H9 (cell line): ENCODE measurements around the gene PTGR1. TPM values are rescaled to one million over a fixed set of nuclear protein-coding genes. Genes with fewer than 3 reads are reported as not detected.

Source experiments
- DNase-seq: peaks from one replicate; pipeline ENCODE4 v3.0.0-alpha.2; 2017
- H2AFZ ChIP-seq: one replicate; pipeline ENCODE4 v1.6.1; 2013; ENCODE audit warnings: mild to moderate bottlenecking, low read length, control low read depth, moderate library complexity
- H2AK5ac ChIP-seq: 2 replicates; pipeline ENCODE4 v1.6.1; 2013; ENCODE audit warnings: low read length, control low read depth, mixed read lengths; ENCODE audit not compliant: insufficient read length
- H2BK120ac ChIP-seq: one replicate; pipeline ENCODE4 v1.6.1; 2013; ENCODE audit warnings: low read depth, mild to moderate bottlenecking, low read length, control low read depth, inconsistent platforms; ENCODE audit not compliant: poor library complexity, severe bottlenecking
- H2BK12ac ChIP-seq: 2 replicates; pipeline ENCODE4 v1.6.1; 2013; ENCODE audit warnings: low read length, control low read depth, mixed read lengths, low read depth; ENCODE audit not compliant: insufficient read length
- H2BK15ac ChIP-seq: 2 replicates; pipeline ENCODE4 v1.6.1; 2013; ENCODE audit warnings: low read depth, low read length, control low read depth
- H2BK20ac ChIP-seq: one replicate; pipeline ENCODE4 v1.6.1; 2013; ENCODE audit warnings: low read depth, mild to moderate bottlenecking, low read length, control low read depth, inconsistent platforms; ENCODE audit not compliant: poor library complexity, severe bottlenecking
- H2BK5ac ChIP-seq: 2 replicates; pipeline ENCODE4 v1.6.1; 2013; ENCODE audit warnings: low read length, control low read depth, mixed read lengths; ENCODE audit not compliant: insufficient read length
- H3K14ac ChIP-seq: 2 replicates; pipeline ENCODE4 v1.6.1; 2013; ENCODE audit warnings: low read length, control low read depth; ENCODE audit not compliant: insufficient read depth
- H3K18ac ChIP-seq: 2 replicates; pipeline ENCODE4 v1.6.1; 2013; ENCODE audit warnings: low read depth, mild to moderate bottlenecking, mixed read lengths, low read length, control low read depth; ENCODE audit not compliant: insufficient read length
- H3K23ac ChIP-seq: 2 replicates; pipeline ENCODE4 v1.6.1; 2013; ENCODE audit warnings: low read length, control low read depth, mixed read lengths, low read depth; ENCODE audit not compliant: insufficient read length
- H3K23me2 ChIP-seq: 2 replicates; pipeline ENCODE4 v1.6.1; 2013; ENCODE audit warnings: low read depth, mild to moderate bottlenecking, mixed read lengths, low read length, control low read depth; ENCODE audit not compliant: insufficient read length, poor library complexity, severe bottlenecking
- H3K27ac ChIP-seq: 2 replicates; pipeline ENCODE4 v1.5.1; 2013; ENCODE audit warnings: low read length, control low read depth, mixed read lengths, low read depth; ENCODE audit not compliant: insufficient read length
- H3K27me3 ChIP-seq: 2 replicates; pipeline ENCODE4 v1.6.1; 2013; ENCODE audit warnings: low read length, control low read depth, inconsistent platforms; ENCODE audit not compliant: insufficient read depth
- H3K4ac ChIP-seq: 2 replicates; pipeline ENCODE4 v1.6.1; 2013; ENCODE audit warnings: low read depth, mild to moderate bottlenecking, control low read depth, inconsistent platforms, low read length, moderate library complexity
- H3K4me1 ChIP-seq: 2 replicates; pipeline ENCODE4 v1.6.1; 2013; ENCODE audit warnings: low read length, control low read depth, inconsistent platforms; ENCODE audit not compliant: insufficient read depth
- H3K4me2 ChIP-seq: 2 replicates; pipeline ENCODE4 v1.6.1; 2013; ENCODE audit warnings: low read length, control low read depth, mixed read lengths; ENCODE audit not compliant: insufficient read length, insufficient read depth
- H3K56ac ChIP-seq: 2 replicates; pipeline ENCODE4 v1.6.1; 2013; ENCODE audit warnings: low read depth, mild to moderate bottlenecking, mixed read lengths, low read length, control low read depth; ENCODE audit not compliant: insufficient read length
- H3K79me1 ChIP-seq: 2 replicates; pipeline ENCODE4 v1.6.1; 2013; ENCODE audit warnings: low read depth, mild to moderate bottlenecking, moderate library complexity, low read length, control low read depth, inconsistent platforms; ENCODE audit not compliant: insufficient read depth, poor library complexity, severe bottlenecking
- H3K79me2 ChIP-seq: 2 replicates; pipeline ENCODE4 v1.6.1; 2013; ENCODE audit warnings: low read length, control low read depth, inconsistent platforms; ENCODE audit not compliant: insufficient read depth
- H3K9ac ChIP-seq: 2 replicates; pipeline ENCODE4 v1.6.1; 2013; ENCODE audit warnings: low read length, control low read depth, mixed read lengths; ENCODE audit not compliant: insufficient read length; ENCODE audit errors: extremely low read depth
- H3K9me3 ChIP-seq: one replicate; pipeline ENCODE4 v1.6.1; 2013; ENCODE audit warnings: low read depth, low read length, inconsistent platforms; ENCODE audit not compliant: control insufficient read depth
- H3T11ph ChIP-seq: one replicate; pipeline ENCODE4 v1.6.1; 2013; ENCODE audit warnings: mild to moderate bottlenecking, low read length, control low read depth, inconsistent platforms
- H4K20me1 ChIP-seq: one replicate; pipeline ENCODE4 v1.6.1; 2013; ENCODE audit not compliant: control insufficient read depth, insufficient read length, insufficient read depth
- H4K5ac ChIP-seq: 2 replicates; pipeline ENCODE4 v1.6.1; 2013; ENCODE audit warnings: low read depth, mild to moderate bottlenecking, mixed read lengths, low read length, control low read depth; ENCODE audit not compliant: insufficient read length
- H4K8ac ChIP-seq: replicated peaks from 2 replicates; pipeline ENCODE4 v1.6.1; 2013; ENCODE audit warnings: low read length, control low read depth, mixed read lengths, low read depth; ENCODE audit not compliant: insufficient read length
- H4K91ac ChIP-seq: 2 replicates; pipeline ENCODE4 v1.6.1; 2013; ENCODE audit warnings: low read depth, mild to moderate bottlenecking, moderate library complexity, mixed read lengths, low read length, control low read depth; ENCODE audit not compliant: insufficient read length
- H3K27ac Mint-ChIP-seq, 3 experiments: 2 replicates in 2 of 3; 3 replicates in 1 of 3; pipeline ENCODE4 v1.8.0; 2020 to 2021; ENCODE audit warnings: mixed read lengths in 3 of 3, mild to moderate bottlenecking in 1 of 3, moderate library complexity in 1 of 3
- H3K27me3 Mint-ChIP-seq: 2 replicates; pipeline ENCODE4 v1.8.0; 2021; ENCODE audit warnings: low read depth, mild to moderate bottlenecking, moderate library complexity, mixed read lengths
- H3K36me3 Mint-ChIP-seq, 3 experiments: 2 replicates in 2 of 3; 3 replicates in 1 of 3; pipeline ENCODE4 v1.8.0; 2020 to 2021; ENCODE audit warnings: low read depth in 3 of 3, mixed read lengths in 3 of 3; ENCODE audit not compliant: insufficient read depth in 1 of 3
- H3K4me1 Mint-ChIP-seq, 2 experiments: 2 replicates each; pipeline ENCODE4 v1.8.0; 2020; ENCODE audit warnings: mixed read lengths in 2 of 2
- H3K4me3 Mint-ChIP-seq, 2 experiments: 2 replicates in 1 of 2; 3 replicates in 1 of 2; pipeline ENCODE4 v1.8.0; 2020 to 2021; ENCODE audit warnings: mild to moderate bottlenecking in 2 of 2, mixed read lengths in 2 of 2, moderate library complexity in 1 of 2
- H3K9me3 Mint-ChIP-seq, 2 experiments: 2 replicates in 1 of 2; 3 replicates in 1 of 2; pipeline ENCODE4 v1.8.0; 2020; ENCODE audit warnings: mild to moderate bottlenecking in 2 of 2, mixed read lengths in 2 of 2, moderate library complexity in 1 of 2
- WGBS: extraction: QIAGEN DNeasy Blood & Tissue Kit; methylation state at CpG from one replicate; pipeline ENCODE4 v1.1.7; 2013; ENCODE audit warnings: missing lambda C conversion rate, low lambda C conversion rate, mixed read lengths; ENCODE audit not compliant: insufficient read length; ENCODE audit errors: extremely low coverage; 5-methylcytosine and 5-hydroxymethylcytosine counted together
- total RNA-seq: library from RNA; stranded (reverse); gene quantifications from 2 replicates; pipeline ENCODE4 v1.2.1, GENCODE V29; 2021
- TF ChIP-seq, protein P1 (sequence below): fragments of 200-600 bp; sonication (generic); conservative IDR thresholded peaks from 3 replicates; pipeline ENCODE4 v1.8.0; 2021; ENCODE audit warnings: antibody characterized with exemption, mild to moderate bottlenecking

Gene PTGR1
- total RNA-seq, 1 experiment from 2014 or later: 45.2 TPM

DNA sequence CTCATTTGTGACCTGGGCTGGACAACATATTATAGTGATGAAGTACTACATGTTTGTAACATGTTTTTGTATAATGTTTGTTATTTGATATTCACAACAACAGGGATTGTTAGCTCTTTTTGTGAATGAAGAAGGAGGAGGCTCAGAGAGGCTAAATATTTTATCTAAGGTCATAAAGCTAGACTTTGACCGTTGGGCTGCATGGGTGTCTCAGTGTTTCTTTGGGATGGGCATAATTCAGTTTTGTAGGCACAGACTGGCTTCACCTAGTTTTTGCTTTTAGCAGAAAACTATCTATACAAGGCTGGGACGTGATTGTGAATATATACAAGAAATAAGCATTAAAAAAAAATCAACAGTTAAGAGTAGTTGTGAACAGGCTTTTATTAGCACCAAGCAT is 47.0 kb upstream of the PTGR1 start:
- TF ChIP-seq, protein P1, sequence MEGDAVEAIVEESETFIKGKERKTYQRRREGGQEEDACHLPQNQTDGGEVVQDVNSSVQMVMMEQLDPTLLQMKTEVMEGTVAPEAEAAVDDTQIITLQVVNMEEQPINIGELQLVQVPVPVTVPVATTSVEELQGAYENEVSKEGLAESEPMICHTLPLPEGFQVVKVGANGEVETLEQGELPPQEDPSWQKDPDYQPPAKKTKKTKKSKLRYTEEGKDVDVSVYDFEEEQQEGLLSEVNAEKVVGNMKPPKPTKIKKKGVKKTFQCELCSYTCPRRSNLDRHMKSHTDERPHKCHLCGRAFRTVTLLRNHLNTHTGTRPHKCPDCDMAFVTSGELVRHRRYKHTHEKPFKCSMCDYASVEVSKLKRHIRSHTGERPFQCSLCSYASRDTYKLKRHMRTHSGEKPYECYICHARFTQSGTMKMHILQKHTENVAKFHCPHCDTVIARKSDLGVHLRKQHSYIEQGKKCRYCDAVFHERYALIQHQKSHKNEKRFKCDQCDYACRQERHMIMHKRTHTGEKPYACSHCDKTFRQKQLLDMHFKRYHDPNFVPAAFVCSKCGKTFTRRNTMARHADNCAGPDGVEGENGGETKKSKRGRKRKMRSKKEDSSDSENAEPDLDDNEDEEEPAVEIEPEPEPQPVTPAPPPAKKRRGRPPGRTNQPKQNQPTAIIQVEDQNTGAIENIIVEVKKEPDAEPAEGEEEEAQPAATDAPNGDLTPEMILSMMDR: no peak
- H3K79me2 ChIP-seq: no peaks in the 10 kb centered on the region
- no peak overlapping the region for H3K9ac ChIP-seq
- Mint-ChIP-seq H3K4me1 (no peaks in the 10 kb centered on the region), H3K4me3 (no peak overlapping the region), H3K27me3 (no peaks in the 10 kb centered on the region), H3K27ac (peak overlapping the region in 1 of 3 experiments; percentile 18; a peak in 2 of 7 replicates), H3K36me3 (peaks cover 18 to 46% (median 41%) of the 10 kb centered on the region in 3 experiments; a peak in 6 of 7 replicates), H3K9me3 (no peaks in the 10 kb centered on the region)
- H3K23me2 ChIP-seq: no peaks in the 10 kb centered on the region
- no peaks in the 10 kb centered on the region for H3K9me3 ChIP-seq
- no peak overlapping the region for H3K18ac ChIP-seq
- H4K8ac ChIP-seq: no peak overlapping the region
- no peak overlapping the region for H2BK5ac ChIP-seq
- H2BK12ac ChIP-seq: no peak overlapping the region
- no peaks in the 10 kb centered on the region for H3K27me3 ChIP-seq
- H4K20me1 ChIP-seq: no peaks in the 10 kb centered on the region
- no peak overlapping the region for H2AK5ac ChIP-seq
- no peak overlapping the region for H3K27ac ChIP-seq
- H3T11ph ChIP-seq: no peak overlapping the region
- H4K5ac ChIP-seq: no peak overlapping the region
- H2BK15ac ChIP-seq: no peak overlapping the region
- H2BK20ac ChIP-seq: no peak overlapping the region
- no peak overlapping the region for H3K4me2 ChIP-seq
- H3K56ac ChIP-seq: no peak overlapping the region
- H3K4ac ChIP-seq: no peak overlapping the region
- H2AFZ ChIP-seq: no peak overlapping the region
- no peak for DNase-seq
- H2BK120ac ChIP-seq: no peak overlapping the region
- H4K91ac ChIP-seq: no peak overlapping the region
- no peak overlapping the region for H3K14ac ChIP-seq
- no peak overlapping the region for H3K23ac ChIP-seq
- H3K4me1 ChIP-seq: no peaks in the 10 kb centered on the region
- no peaks in the 10 kb centered on the region for H3K79me1 ChIP-seq
- no CpG with 5 or more reads among the region's 2 CpGs for WGBS
